ENCODE measurements around the gene RPTOR. TPM values are rescaled to one million over a fixed set of nuclear protein-coding genes. Genes with fewer than 3 reads are reported as not detected.

Gene RPTOR
- total RNA-seq, 4 donors from 2014 or later = 34.1 to 65.8 (median 43.6) TPM

DNA sequence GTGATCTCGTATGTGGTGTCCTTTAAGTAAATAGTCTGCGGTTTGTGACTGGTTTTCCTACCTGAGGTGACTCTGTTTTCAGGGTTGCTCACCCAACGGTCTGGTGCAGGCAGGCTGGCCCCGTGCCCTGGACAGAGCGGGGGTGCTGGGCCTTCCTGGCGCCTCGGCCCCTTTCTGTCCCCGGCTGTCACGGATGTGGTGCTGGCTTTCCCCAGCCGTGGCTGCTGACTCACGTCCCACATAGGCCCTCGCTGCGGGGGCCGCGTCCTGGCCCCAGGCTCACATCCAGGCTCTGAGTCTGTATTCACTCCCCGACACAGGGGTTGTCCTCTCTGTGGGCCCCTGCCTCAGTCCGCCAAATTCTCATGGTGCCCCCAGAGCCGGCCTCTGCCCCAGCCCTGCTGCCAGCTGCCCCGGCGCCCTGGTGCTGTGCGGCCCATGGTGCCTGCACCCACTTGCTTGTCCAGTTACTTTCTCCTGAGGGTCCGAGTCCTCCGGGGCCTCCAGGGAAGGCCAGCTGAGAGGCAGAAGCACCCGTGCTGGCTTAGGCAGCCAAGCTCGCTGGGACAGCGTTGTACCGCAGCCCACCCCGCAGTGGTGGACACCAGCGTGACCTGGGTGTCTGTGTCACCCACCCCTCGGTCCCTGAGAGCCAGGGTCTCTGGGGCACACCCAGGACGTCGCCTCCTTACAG lies 452.9 kb downstream of the RPTOR start:
- Histone ChIP-seq H3K4me3 (no peak overlapping the region), H3K27me3 (no peaks in the 10 kb centered on the region), H3K36me3 (peaks cover 54 to 69% (median 60%) of the 10 kb centered on the region in 4 donors), H3K4me1 (peaks cover 20 to 39% (median 31%) of the 10 kb centered on the region in 4 donors), H3K27ac (replicated peaks in 1 of 4) (no peak overlapping the region), H3K9me3 (no peaks in the 10 kb centered on the region)
- WGBS = 96% methylated on average over 21 of the region's 32 CpGs
- DNase-seq (ENCODE audit: extremely low spot score) = no peak
- no peak for TF ChIP-seq POLR2AphosphoS5 (IDR thresholded peaks at IDR 0.05)
- TF ChIP-seq POLR2A (IDR thresholded peaks at IDR 0.05; ENCODE audit: low read depth) = no peak
- TF ChIP-seq EP300 (IDR thresholded peaks at IDR 0.05) = no peak
- TF ChIP-seq, protein P1, sequence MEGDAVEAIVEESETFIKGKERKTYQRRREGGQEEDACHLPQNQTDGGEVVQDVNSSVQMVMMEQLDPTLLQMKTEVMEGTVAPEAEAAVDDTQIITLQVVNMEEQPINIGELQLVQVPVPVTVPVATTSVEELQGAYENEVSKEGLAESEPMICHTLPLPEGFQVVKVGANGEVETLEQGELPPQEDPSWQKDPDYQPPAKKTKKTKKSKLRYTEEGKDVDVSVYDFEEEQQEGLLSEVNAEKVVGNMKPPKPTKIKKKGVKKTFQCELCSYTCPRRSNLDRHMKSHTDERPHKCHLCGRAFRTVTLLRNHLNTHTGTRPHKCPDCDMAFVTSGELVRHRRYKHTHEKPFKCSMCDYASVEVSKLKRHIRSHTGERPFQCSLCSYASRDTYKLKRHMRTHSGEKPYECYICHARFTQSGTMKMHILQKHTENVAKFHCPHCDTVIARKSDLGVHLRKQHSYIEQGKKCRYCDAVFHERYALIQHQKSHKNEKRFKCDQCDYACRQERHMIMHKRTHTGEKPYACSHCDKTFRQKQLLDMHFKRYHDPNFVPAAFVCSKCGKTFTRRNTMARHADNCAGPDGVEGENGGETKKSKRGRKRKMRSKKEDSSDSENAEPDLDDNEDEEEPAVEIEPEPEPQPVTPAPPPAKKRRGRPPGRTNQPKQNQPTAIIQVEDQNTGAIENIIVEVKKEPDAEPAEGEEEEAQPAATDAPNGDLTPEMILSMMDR (IDR thresholded peaks at IDR 0.05) = no peak
- intact Hi-C loops (cut with DNase I) = no loop called here

DNA sequence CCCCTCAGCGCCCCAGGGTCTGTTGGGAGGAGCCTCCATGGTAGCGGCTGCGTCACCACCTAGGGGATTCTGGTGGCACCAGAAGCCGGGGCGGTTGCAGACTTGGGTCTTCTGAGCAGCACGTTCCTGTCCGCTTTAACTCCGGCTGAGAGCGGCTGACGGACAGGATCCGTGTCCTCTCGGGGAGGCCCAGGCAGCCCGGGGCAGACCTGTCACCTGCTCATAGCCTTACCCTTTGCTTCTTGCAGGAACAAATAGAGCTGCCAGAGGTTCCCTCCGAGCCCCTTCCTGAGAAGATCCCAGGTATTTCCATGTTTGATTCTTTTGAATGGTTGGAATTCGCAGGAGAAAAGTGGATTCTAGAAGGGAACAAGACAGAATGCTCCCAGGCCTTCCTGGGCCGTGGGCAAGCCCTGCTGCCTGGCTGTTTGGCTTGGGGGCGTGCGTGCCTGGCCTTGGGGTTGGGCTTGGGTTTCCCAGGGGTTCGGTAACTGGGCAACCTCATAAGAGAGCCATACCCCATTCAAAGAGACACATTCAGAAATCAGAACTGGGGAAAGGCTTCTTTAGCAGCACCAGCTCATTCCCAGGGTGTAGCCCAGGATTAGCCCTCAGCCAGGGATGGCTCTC lies 453.6 kb downstream of the RPTOR start:
- intact Hi-C loops (cut with DNase I) = no loop called here

DNA sequence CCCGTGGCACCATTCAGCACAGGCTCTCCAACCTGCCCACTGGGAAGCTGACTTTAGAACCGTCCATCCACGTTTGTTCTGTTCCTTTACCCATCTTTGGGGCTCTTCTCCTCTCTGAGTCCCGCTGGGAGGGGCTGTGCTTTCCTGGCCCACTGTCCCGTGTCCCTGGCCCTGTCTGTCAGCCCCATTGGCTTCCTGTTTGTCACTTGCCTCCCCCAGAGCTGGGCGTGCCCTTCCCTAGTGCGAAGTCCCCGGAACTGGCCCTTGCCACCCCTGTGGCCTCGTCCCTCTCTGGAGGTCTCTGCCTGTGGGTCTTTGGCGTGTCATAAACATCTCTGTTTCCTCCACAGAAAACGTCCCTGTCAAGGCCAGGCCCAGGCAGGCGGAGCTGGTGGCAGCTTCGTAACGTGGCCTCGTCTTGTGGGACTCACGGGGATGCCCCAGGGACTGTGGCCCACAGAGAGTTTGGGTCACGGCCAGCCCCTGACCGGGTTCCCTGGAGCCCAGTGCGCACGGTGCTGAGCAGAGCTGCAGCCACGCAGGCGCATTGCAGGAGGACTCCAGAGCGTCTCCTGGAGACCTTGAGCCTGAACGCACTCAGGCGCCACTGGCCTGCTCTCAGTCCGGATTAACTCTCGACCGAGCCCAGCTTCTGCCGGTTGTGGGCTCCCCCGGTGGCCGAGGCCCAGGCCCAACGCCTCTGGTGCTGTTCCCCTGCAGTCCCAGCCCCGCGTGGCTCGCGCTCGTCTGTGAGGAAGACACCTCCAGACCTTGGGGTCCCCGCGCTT lies 454.3 kb downstream of the RPTOR start:
- intact Hi-C loops (cut with DNase I) = no loop called here
- H3K27me3 ChIP-seq = peaks cover 2 to 13% (median 11%) of the 10 kb centered on the region in 4 donors
- H3K4me3 ChIP-seq = no peak overlapping the region
- 85% methylated on average over 24 of the region's 39 CpGs for WGBS
- H3K4me1 ChIP-seq = peaks cover 14 to 39% (median 30%) of the 10 kb centered on the region in 4 donors
- no peaks in the 10 kb centered on the region for H3K9me3 ChIP-seq
- DNase-seq (ENCODE audit: extremely low spot score) = no peak
- TF ChIP-seq POLR2AphosphoS5 (IDR thresholded peaks at IDR 0.05) (no peak), POLR2A (IDR thresholded peaks at IDR 0.05; ENCODE audit: low read depth) (no peak), EP300 (IDR thresholded peaks at IDR 0.05) (no peak)
- TF ChIP-seq, protein P1 (IDR thresholded peaks at IDR 0.05) = no peak
- peaks cover 54 to 65% (median 60%) of the 10 kb centered on the region in 4 donors for H3K36me3 ChIP-seq
- H3K27ac ChIP-seq (replicated peaks in 1 of 4) = no peak overlapping the region

More for the DNA sequence above, 453.6 kb downstream of the RPTOR start:
- no peak for DNase-seq (ENCODE audit: extremely low spot score)
- no peak overlapping the region for H3K4me3 ChIP-seq
- H3K27me3 ChIP-seq = peaks cover 2 to 5% (median 4%) of the 10 kb centered on the region in 4 donors
- no peaks in the 10 kb centered on the region for H3K9me3 ChIP-seq
- no peak overlapping the region for H3K27ac ChIP-seq (replicated peaks in 1 of 4)
- TF ChIP-seq, protein P1 (IDR thresholded peaks at IDR 0.05) = no peak
- no peak for TF ChIP-seq POLR2A (IDR thresholded peaks at IDR 0.05; ENCODE audit: low read depth)
- TF ChIP-seq EP300 (IDR thresholded peaks at IDR 0.05) = no peak
- TF ChIP-seq POLR2AphosphoS5 (IDR thresholded peaks at IDR 0.05) = no peak
- peaks cover 16 to 39% (median 30%) of the 10 kb centered on the region in 4 donors for H3K4me1 ChIP-seq
- 93% methylated on average over 18 of the region's 19 CpGs for WGBS
- H3K36me3 ChIP-seq = peaks cover 54 to 69% (median 60%) of the 10 kb centered on the region in 4 donors

DNA sequence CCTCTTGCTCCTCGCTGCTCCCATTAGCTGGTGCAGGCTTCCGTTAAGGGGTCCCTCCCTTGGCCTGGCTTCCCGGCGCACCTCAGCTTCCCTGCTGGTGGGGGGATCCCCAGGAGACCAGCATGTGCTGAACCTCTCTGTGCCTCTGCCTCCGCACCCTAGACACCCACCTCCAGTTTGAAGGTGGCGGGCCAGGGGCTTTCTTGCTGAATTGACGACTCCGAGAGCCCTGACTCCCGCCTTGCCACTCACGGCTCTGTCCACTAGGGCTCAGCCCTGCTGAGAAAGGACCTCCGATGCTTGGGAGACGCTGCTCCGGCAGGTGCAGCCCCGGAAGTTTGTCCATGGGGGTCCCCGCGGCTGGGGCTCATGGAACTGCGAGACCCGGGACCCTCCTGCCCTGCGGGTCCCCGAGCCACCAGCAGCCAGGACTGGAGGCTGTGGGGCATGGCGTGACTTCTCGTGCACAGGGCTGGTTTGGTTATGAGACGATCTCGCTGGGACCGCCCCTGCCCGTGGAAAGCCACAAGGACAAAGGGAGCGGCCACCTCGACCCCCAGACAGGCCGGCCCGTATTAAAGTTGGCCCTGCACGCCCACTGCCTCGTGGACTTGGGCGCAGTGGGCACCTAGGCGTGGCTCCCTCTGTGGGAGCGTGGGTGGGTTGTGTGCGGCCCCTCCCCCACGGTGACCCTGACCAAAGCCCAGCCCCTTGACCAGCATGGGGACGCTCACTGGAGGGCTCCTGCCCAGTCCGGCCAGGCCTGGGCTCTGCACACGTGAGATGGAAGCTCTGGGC lies 455.1 kb downstream of the RPTOR start:
- no peak for TF ChIP-seq EP300 (IDR thresholded peaks at IDR 0.05)
- TF ChIP-seq, protein P1 (IDR thresholded peaks at IDR 0.05) = no peak
- no peak for TF ChIP-seq POLR2A (IDR thresholded peaks at IDR 0.05; ENCODE audit: low read depth)
- TF ChIP-seq POLR2AphosphoS5 (IDR thresholded peaks at IDR 0.05) = no peak
- Histone ChIP-seq H3K4me3 (no peak overlapping the region), H3K9me3 (no peaks in the 10 kb centered on the region), H3K36me3 (peaks cover 51 to 59% (median 57%) of the 10 kb centered on the region in 4 donors), H3K27ac (replicated peaks in 1 of 4) (no peak overlapping the region), H3K4me1 (peaks cover 18 to 41% (median 32%) of the 10 kb centered on the region in 4 donors), H3K27me3 (peaks cover 2 to 20% (median 19%) of the 10 kb centered on the region in 4 donors)
- intact Hi-C loops (cut with DNase I) = no loop called here
- DNase-seq (ENCODE audit: extremely low spot score) = no peak
- 91% methylated on average over 19 of the region's 40 CpGs for WGBS

All from esophagus muscularis mucosa (tissue), 4 donors.